ENCODE results near the gene CYP2W1. TPM values are rescaled to one million over a fixed set of nuclear protein-coding genes. Genes with fewer than 3 reads are reported as not detected.
A peak's percentile ranks its signal among the peaks of the same experiment; 100 is the strongest.

The CYP2W1 gene
- total and polyA plus RNA-seq, 4 donors, result 0.05 to 8.1 TPM; not detected in 2

GRCh38 chr7:978416-979091 is 4.4 kb upstream of the CYP2W1 start:
- H3K27ac ChIP-seq (ENCODE audit: low read depth in 1 of 2, low read length in 1 of 2), result no peak overlapping the region
- no peaks in the 10 kb centered on the region for H3K36me3 ChIP-seq (ENCODE audit: control insufficient read depth in 4 of 4, insufficient read depth in 4 of 4, low read length in 4 of 4)
- no peak overlapping the region for H3K4me3 ChIP-seq
- 90 to 95% methylated on average over 24 of the region's 24 CpGs for WGBS, 2 donors
- no peaks in the 10 kb centered on the region for H3K27me3 ChIP-seq (ENCODE audit: control insufficient read depth in 3 of 3, insufficient read depth in 3 of 3, low read length in 2 of 3)
- H3K9me3 ChIP-seq (ENCODE audit: control insufficient read depth in 4 of 4, insufficient read depth in 3 of 4, low read length in 3 of 4), result no peaks in the 10 kb centered on the region
- H3K9ac ChIP-seq (ENCODE audit: insufficient read depth in 1 of 2, low read length in 2 of 2), result no peak overlapping the region
- DNase-seq (peak in 1 of 3 donors; percentile 13), ATAC-seq (ENCODE audit: insufficient read depth, low FRiP score) (no peak)
- peaks cover 0 to 34% (median 2%) of the 10 kb centered on the region in 5 donors for H3K4me1 ChIP-seq (ENCODE audit: control insufficient read depth in 5 of 5, insufficient read depth in 5 of 5, low read length in 5 of 5)
- no peak for TF ChIP-seq CTCF (IDR thresholded peaks at IDR 0.05; ENCODE audit: control extremely low read depth, extremely low read depth)

- peaks cover 0 to 32% (median 2%) of the 10 kb centered on the region in 5 donors for H3K4me1 ChIP-seq (ENCODE audit: control insufficient read depth in 5 of 5, insufficient read depth in 5 of 5, low read length in 5 of 5)
- no peak for TF ChIP-seq CTCF (IDR thresholded peaks at IDR 0.05; ENCODE audit: control extremely low read depth, extremely low read depth)
- H3K27ac ChIP-seq (ENCODE audit: low read depth in 1 of 2, low read length in 1 of 2), result no peak overlapping the region
- WGBS, 2 donors, result 88% methylated on average over 16 of the region's 16 CpGs
- H3K4me3 ChIP-seq, result no peak overlapping the region
- H3K9ac ChIP-seq (ENCODE audit: insufficient read depth in 1 of 2, low read length in 2 of 2), result no peak overlapping the region
- no peak for DNase-seq
- ATAC-seq (ENCODE audit: insufficient read depth, low FRiP score), result no peak
- H3K9me3 ChIP-seq (ENCODE audit: control insufficient read depth in 4 of 4, insufficient read depth in 3 of 4, low read length in 3 of 4), result no peaks in the 10 kb centered on the region
- H3K27me3 ChIP-seq (ENCODE audit: control insufficient read depth in 3 of 3, insufficient read depth in 3 of 3, low read length in 2 of 3), result no peaks in the 10 kb centered on the region
- no peaks in the 10 kb centered on the region for H3K36me3 ChIP-seq (ENCODE audit: control insufficient read depth in 4 of 4, insufficient read depth in 4 of 4, low read length in 4 of 4)
Measured at GRCh38 chr7:979151-979550, 3.8 kb upstream of the CYP2W1 start.

- H3K9ac ChIP-seq (ENCODE audit: insufficient read depth in 1 of 2, low read length in 2 of 2), result no peak overlapping the region
Measured at GRCh38 chr7:979886-980571, 3.0 kb upstream of the CYP2W1 start.

More at GRCh38 chr7:979886-980571, 3.0 kb upstream of the CYP2W1 start:
- Histone ChIP-seq H3K36me3 (ENCODE audit: control insufficient read depth in 4 of 4, insufficient read depth in 4 of 4, low read length in 4 of 4) (no peaks in the 10 kb centered on the region), H3K4me3 (no peak overlapping the region), H3K9me3 (ENCODE audit: control insufficient read depth in 4 of 4, insufficient read depth in 3 of 4, low read length in 3 of 4) (no peaks in the 10 kb centered on the region), H3K27me3 (ENCODE audit: control insufficient read depth in 3 of 3, insufficient read depth in 3 of 3, low read length in 2 of 3) (no peaks in the 10 kb centered on the region), H3K4me1 (ENCODE audit: control insufficient read depth in 5 of 5, insufficient read depth in 5 of 5, low read length in 5 of 5) (peaks cover 0 to 26% (median 2%) of the 10 kb centered on the region in 5 donors), H3K27ac (ENCODE audit: low read depth in 1 of 2, low read length in 1 of 2) (no peak overlapping the region)
- DNase-seq (peak in 1 of 3 donors; percentile 9), ATAC-seq (ENCODE audit: insufficient read depth, low FRiP score) (no peak)
- TF ChIP-seq CTCF (IDR thresholded peaks at IDR 0.05; ENCODE audit: control extremely low read depth, extremely low read depth), result no peak
- WGBS, 2 donors, result 69 to 71% methylated on average over 15 of the region's 15 CpGs
